GM23338 (cell line): ENCODE data around the gene DYRK1A. TPM values are rescaled to one million over a fixed set of nuclear protein-coding genes. Genes with fewer than 3 reads are reported as not detected.
A peak's percentile ranks its signal among the peaks of the same experiment; 100 is the strongest.

Experiments used
- ATAC-seq: fragments of 200-7000 bp; cut with Tn5 transposase; 3 replicates; pipeline ENCODE4 v1.9.1; 2020
- DNase-seq: peaks from one replicate; pipeline ENCODE4 v3.0.0-alpha.2; 2015; ENCODE audit warnings: low spot score
- H2AFZ ChIP-seq: fragments of 200-600 bp; sonication (generic); 2 replicates; pipeline ENCODE4 v1.8.0; 2016; ENCODE audit warnings: antibody characterized with exemption, mild to moderate bottlenecking, moderate library complexity
- H3F3A ChIP-seq: fragments of 200-600 bp; sonication (generic); replicated peaks from 2 replicates; pipeline ENCODE4 v1.8.0; 2017; ENCODE audit warnings: antibody characterized with exemption, mixed run types, low read depth
- H3K27ac ChIP-seq: fragments of 200-600 bp; sonication (generic); 2 replicates; pipeline ENCODE4 v1.6.1; 2016; ENCODE audit warnings: low read depth
- H3K27me3 ChIP-seq: fragments of 200-600 bp; sonication (generic); 2 replicates; pipeline ENCODE4 v1.8.0; 2016; ENCODE audit warnings: mild to moderate bottlenecking, mixed run types, moderate library complexity; ENCODE audit not compliant: insufficient read depth
- H3K36me3 ChIP-seq: fragments of 200-600 bp; sonication (generic); 2 replicates; pipeline ENCODE4 v1.8.0; 2016; ENCODE audit warnings: mild to moderate bottlenecking; ENCODE audit not compliant: insufficient read depth
- H3K4me1 ChIP-seq: fragments of 200-600 bp; sonication (generic); 2 replicates; pipeline ENCODE4 v1.8.0; 2016; ENCODE audit warnings: mild to moderate bottlenecking, moderate library complexity; ENCODE audit not compliant: insufficient read depth
- H3K4me2 ChIP-seq: fragments of 200-600 bp; sonication (generic); 2 replicates; pipeline ENCODE4 v1.7.1; 2017; ENCODE audit warnings: mixed run types
- H3K4me3 ChIP-seq: fragments of 200-600 bp; sonication (generic); 2 replicates; pipeline ENCODE4 v1.6.1; 2016; ENCODE audit warnings: mixed run types
- H3K79me2 ChIP-seq: fragments of 200-600 bp; sonication (generic); replicated peaks from 2 replicates; pipeline ENCODE4 v1.8.0; 2017; ENCODE audit warnings: mild to moderate bottlenecking; ENCODE audit not compliant: insufficient read depth
- H3K9me2 ChIP-seq: fragments of 200-600 bp; sonication (generic); 2 replicates; pipeline ENCODE4 v1.8.0; 2017; ENCODE audit not compliant: insufficient read depth
- H4K20me1 ChIP-seq: fragments of 200-600 bp; sonication (generic); replicated peaks from 2 replicates; pipeline ENCODE4 v1.8.0; 2017; ENCODE audit warnings: mild to moderate bottlenecking; ENCODE audit not compliant: insufficient read depth
- H3K27ac Mint-ChIP-seq: 2 replicates; pipeline ENCODE4 v1.8.0; 2020; ENCODE audit warnings: inconsistent platforms, mild to moderate bottlenecking, moderate library complexity, mixed read lengths
- H3K27me3 Mint-ChIP-seq: 3 replicates; pipeline ENCODE4 v1.8.0; 2022; ENCODE audit warnings: low read depth, mild to moderate bottlenecking, moderate library complexity, mixed read lengths, inconsistent platforms; ENCODE audit not compliant: insufficient read depth, poor library complexity
- H3K36me3 Mint-ChIP-seq: 3 replicates; pipeline ENCODE4 v1.8.0; 2021; ENCODE audit warnings: low read depth, mild to moderate bottlenecking, inconsistent platforms, moderate library complexity, mixed read lengths
- H3K4me1 Mint-ChIP-seq: 3 replicates; pipeline ENCODE4 v1.8.0; 2020; ENCODE audit warnings: mild to moderate bottlenecking, inconsistent platforms, mixed read lengths
- H3K4me3 Mint-ChIP-seq: 3 replicates; pipeline ENCODE4 v1.8.0; 2021; ENCODE audit warnings: moderate library complexity, mild to moderate bottlenecking, inconsistent platforms, mixed read lengths
- H3K9me3 Mint-ChIP-seq: 3 replicates; pipeline ENCODE4 v1.8.0; 2020; ENCODE audit warnings: moderate library complexity, mild to moderate bottlenecking, inconsistent platforms, mixed read lengths
- EZH2 ChIP-seq: fragments of 200-600 bp; sonication (generic); IDR thresholded peaks from one replicate; pipeline ENCODE4 v1.8.0; 2017; ENCODE audit warnings: antibody characterized with exemption, mild to moderate bottlenecking, low read depth; ENCODE audit not compliant: unreplicated experiment
- POLR2AphosphoS5 ChIP-seq: IDR thresholded peaks from 2 replicates; pipeline ENCODE4 v1.6.1; 2016; ENCODE audit warnings: antibody characterized with exemption, low read depth
- STAT1 ChIP-seq: IDR thresholded peaks from one replicate; pipeline ENCODE4 v1.6.1; 2016; ENCODE audit warnings: antibody characterized with exemption; ENCODE audit not compliant: unreplicated experiment
- ZNF331 ChIP-seq: fragments of 250-450 bp; sonication (Bioruptor Pico); IDR thresholded peaks from 2 replicates; pipeline ENCODE4 v1.5.0; 2020; ENCODE audit warnings: low read depth, mild to moderate bottlenecking, moderate library complexity
- polyA plus RNA-seq: library from polyadenylated mRNA; unstranded; fragments of >200 nt; fragmentation: Nextera tagmentation; extraction: Ambion mirVana; gene quantifications from 2 replicates; pipeline ENCODE4 v1.2.1, GENCODE V29; 2016
- total RNA-seq: library from RNA; depleted of rRNA; stranded (reverse); fragments of >200 nt; shearing (Covaris generic); gene quantifications from 2 replicates; pipeline ENCODE4 v1.2.3, GENCODE V29; 2014
- TF ChIP-seq, protein P1 (sequence below), 2 experiments: fragments of 200-600 bp in 1 of 2; sonication (generic) in 1 of 2; conservative IDR thresholded peaks; 2 replicates each; pipeline versions ENCODE4 v1.5.1 to v1.6.1; 2016 to 2017; ENCODE audit warnings: antibody characterized with exemption in 2 of 2, low read depth in 2 of 2, mild to moderate bottlenecking in 2 of 2, moderate library complexity in 1 of 2
- TF ChIP-seq, protein P2 (sequence below): IDR thresholded peaks from one replicate; pipeline ENCODE4 v1.6.1; 2018; ENCODE audit warnings: antibody characterized with exemption; ENCODE audit not compliant: unreplicated experiment
- TF ChIP-seq, protein P3 (sequence below): IDR thresholded peaks from 2 replicates; pipeline ENCODE4 v1.6.1; 2016; ENCODE audit warnings: antibody characterized with exemption

The DYRK1A gene
- total and polyA plus RNA-seq, 2 experiments from 2014 or later = 10.3 to 84.7 TPM

DNA sequence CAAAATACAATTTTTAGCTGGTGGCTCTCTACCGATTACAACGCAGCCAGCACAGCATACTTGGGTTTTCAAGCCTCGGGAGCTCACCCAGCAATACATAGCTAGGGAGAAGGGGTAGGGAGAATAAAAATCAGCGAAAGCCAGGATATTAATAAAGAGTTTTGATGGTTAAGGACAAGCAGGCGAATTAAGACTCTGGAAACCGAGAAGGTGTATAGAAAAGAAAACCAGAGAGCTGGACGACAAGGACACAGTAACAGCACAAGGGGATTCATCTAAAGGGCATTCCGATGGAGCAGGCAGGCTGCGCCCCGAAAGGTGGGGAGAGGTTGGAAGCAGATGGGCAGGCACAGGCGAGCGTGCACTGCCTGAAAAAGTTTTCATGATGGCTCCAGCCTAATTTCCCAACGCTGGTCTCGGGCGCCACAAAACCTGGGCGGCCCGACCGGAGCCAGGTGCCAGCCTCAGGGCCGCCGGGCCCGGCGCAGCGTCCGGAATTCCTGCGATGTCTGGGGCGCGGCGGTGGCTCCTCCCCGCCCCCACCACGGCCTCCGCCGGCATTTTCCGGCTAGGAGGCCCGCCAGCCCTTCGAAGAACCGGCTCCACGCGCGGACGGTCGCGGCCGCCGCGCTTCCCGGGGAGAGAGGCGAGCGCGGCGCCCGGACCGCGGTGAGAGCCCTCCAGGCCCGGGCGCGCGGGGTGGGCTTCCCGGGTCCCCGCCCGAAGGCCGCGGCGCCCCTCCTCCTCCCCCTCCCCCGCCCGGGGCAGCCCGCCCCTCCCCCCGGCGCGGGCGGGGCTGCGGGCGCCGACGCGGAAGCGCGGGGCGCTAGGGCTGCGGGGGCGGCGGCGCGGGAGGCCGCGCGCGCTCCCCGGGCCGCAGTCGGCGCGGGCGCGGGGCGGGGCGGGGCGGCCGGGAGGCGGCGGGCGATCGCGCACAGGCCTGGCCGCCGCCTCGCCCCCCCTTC, 774 bp upstream of the DYRK1A start:
- ATAC-seq = peak; percentile 60
- Mint-ChIP-seq H3K36me3 (peaks cover 7% of the 10 kb centered on the region), H3K27me3 (peaks cover 16% of the 10 kb centered on the region), H3K9me3 (peaks cover 5% of the 10 kb centered on the region), H3K27ac (peak overlapping the region; percentile 99), H3K4me1 (peaks cover 32% of the 10 kb centered on the region), H3K4me3 (peak overlapping the region; percentile 94)
- Histone ChIP-seq H3K4me1 (peaks cover 34% of the 10 kb centered on the region), H3K27ac (peak overlapping the region; percentile 100), H3K9me2 (peaks cover 13% of the 10 kb centered on the region; the same call in 1 of the 2 replicates), H3K79me2 (peaks cover 32% of the 10 kb centered on the region), H2AFZ (peak overlapping the region; percentile 60; the same call in 1 of the 2 replicates), H3K4me2 (peak overlapping the region; percentile 99), H3K4me3 (peak overlapping the region; percentile 89), H3F3A (peaks cover 3% of the 10 kb centered on the region; the same call in 1 of the 2 replicates), H3K36me3 (no peaks in the 10 kb centered on the region), H3K27me3 (no peaks in the 10 kb centered on the region), H4K20me1 (peaks cover 23% of the 10 kb centered on the region)
- peak; percentile 83 for DNase-seq
- TF ChIP-seq EZH2 = no peak
- TF ChIP-seq, protein P1, sequence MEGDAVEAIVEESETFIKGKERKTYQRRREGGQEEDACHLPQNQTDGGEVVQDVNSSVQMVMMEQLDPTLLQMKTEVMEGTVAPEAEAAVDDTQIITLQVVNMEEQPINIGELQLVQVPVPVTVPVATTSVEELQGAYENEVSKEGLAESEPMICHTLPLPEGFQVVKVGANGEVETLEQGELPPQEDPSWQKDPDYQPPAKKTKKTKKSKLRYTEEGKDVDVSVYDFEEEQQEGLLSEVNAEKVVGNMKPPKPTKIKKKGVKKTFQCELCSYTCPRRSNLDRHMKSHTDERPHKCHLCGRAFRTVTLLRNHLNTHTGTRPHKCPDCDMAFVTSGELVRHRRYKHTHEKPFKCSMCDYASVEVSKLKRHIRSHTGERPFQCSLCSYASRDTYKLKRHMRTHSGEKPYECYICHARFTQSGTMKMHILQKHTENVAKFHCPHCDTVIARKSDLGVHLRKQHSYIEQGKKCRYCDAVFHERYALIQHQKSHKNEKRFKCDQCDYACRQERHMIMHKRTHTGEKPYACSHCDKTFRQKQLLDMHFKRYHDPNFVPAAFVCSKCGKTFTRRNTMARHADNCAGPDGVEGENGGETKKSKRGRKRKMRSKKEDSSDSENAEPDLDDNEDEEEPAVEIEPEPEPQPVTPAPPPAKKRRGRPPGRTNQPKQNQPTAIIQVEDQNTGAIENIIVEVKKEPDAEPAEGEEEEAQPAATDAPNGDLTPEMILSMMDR (conservative IDR thresholded peaks at IDR 0.05; ENCODE audit: low read depth in 2 of 2) = no peak
- TF ChIP-seq, protein P2, sequence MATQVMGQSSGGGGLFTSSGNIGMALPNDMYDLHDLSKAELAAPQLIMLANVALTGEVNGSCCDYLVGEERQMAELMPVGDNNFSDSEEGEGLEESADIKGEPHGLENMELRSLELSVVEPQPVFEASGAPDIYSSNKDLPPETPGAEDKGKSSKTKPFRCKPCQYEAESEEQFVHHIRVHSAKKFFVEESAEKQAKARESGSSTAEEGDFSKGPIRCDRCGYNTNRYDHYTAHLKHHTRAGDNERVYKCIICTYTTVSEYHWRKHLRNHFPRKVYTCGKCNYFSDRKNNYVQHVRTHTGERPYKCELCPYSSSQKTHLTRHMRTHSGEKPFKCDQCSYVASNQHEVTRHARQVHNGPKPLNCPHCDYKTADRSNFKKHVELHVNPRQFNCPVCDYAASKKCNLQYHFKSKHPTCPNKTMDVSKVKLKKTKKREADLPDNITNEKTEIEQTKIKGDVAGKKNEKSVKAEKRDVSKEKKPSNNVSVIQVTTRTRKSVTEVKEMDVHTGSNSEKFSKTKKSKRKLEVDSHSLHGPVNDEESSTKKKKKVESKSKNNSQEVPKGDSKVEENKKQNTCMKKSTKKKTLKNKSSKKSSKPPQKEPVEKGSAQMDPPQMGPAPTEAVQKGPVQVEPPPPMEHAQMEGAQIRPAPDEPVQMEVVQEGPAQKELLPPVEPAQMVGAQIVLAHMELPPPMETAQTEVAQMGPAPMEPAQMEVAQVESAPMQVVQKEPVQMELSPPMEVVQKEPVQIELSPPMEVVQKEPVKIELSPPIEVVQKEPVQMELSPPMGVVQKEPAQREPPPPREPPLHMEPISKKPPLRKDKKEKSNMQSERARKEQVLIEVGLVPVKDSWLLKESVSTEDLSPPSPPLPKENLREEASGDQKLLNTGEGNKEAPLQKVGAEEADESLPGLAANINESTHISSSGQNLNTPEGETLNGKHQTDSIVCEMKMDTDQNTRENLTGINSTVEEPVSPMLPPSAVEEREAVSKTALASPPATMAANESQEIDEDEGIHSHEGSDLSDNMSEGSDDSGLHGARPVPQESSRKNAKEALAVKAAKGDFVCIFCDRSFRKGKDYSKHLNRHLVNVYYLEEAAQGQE = no peak
- TF ChIP-seq POLR2AphosphoS5 = peak; percentile 51; the same call in 1 of the 2 replicates
- TF ChIP-seq ZNF331 (CRISPR knock-in tag) = no peak
- TF ChIP-seq, protein P3, sequence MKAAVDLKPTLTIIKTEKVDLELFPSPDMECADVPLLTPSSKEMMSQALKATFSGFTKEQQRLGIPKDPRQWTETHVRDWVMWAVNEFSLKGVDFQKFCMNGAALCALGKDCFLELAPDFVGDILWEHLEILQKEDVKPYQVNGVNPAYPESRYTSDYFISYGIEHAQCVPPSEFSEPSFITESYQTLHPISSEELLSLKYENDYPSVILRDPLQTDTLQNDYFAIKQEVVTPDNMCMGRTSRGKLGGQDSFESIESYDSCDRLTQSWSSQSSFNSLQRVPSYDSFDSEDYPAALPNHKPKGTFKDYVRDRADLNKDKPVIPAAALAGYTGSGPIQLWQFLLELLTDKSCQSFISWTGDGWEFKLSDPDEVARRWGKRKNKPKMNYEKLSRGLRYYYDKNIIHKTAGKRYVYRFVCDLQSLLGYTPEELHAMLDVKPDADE = no peak
- no peak for TF ChIP-seq STAT1
